HepG2 (cell line): Measurements from ENCODE around the gene PRDX4. TPM values are rescaled to one million over a fixed set of nuclear protein-coding genes. Genes with fewer than 3 reads are reported as not detected.

Experiments used
- ATAC-seq: fragments of 200-7000 bp; cut with Tn5 transposase; 3 replicates; pipeline ENCODE4 v1.9.1; 2020; ENCODE audit warnings: mild to moderate bottlenecking, moderate library complexity
- BruUV-seq: library from RNA; stranded (reverse); fragments of 400-500 nt; replicated peaks from 2 replicates; lab custom pipeline; 2021; lab: Mats Ljungman, UMichigan
- CTCF ChIA-PET: fragments of 300-600 bp; formaldehyde crosslinking; extraction: SDS; loops from one replicate; lab custom pipeline; 2021; ENCODE audit warnings: low total read pairs, inconsistent platforms, low intra/inter-chr PET ratio; lab: Yijun Ruan, JAX
- POLR2A ChIA-PET: fragments of 350-600 bp; sonication (Branson Sonifier 250); formaldehyde crosslinking; loops from one replicate; lab custom pipeline; 2020; ENCODE audit warnings: antibody characterized with exemption, inconsistent platforms; lab: Yijun Ruan, JAX
- DNase-seq: peaks from one replicate; pipeline ENCODE4 v3.0.0-alpha.2; 2015; ENCODE audit warnings: low spot score
- FAIRE-seq: peaks from 3 replicates; lab custom pipeline; 2011; peaks lifted over from hg19 to GRCh38; lab: Jason Lieb, UNC
- H2AFZ ChIP-seq: one replicate; pipeline ENCODE4 v1.6.1; 2011; ENCODE audit warnings: low read length, inconsistent platforms
- H3K27ac ChIP-seq: fragments of 300-600 bp; 3 replicates; pipeline ENCODE4 v1.8.0; 2011; ENCODE audit warnings: mixed run types, mild to moderate bottlenecking, mixed read lengths, low read length, inconsistent platforms; ENCODE audit not compliant: insufficient read depth; ENCODE audit errors: extremely low read length
- H3K27me3 ChIP-seq, 2 experiments: fragments of 200-600 bp in 1 of 2; 2 replicates in 1 of 2; 3 replicates in 1 of 2; pipeline versions ENCODE4 v1.6.0 to v1.8.0; 2011; ENCODE audit warnings: low read length in 2 of 2, mild to moderate bottlenecking in 2 of 2, moderate library complexity in 2 of 2, inconsistent platforms in 1 of 2; ENCODE audit not compliant: insufficient read depth in 2 of 2, control insufficient read depth in 1 of 2
- H3K36me3 ChIP-seq, 2 experiments: fragments of 200-600 bp in 1 of 2; replicated peaks in 1 of 2; 2 replicates in 1 of 2; 3 replicates in 1 of 2; pipeline versions ENCODE4 v1.5.1 to v1.8.0; 2011; ENCODE audit warnings: low read length in 2 of 2, inconsistent platforms in 1 of 2; ENCODE audit not compliant: insufficient read depth in 2 of 2, control insufficient read depth in 1 of 2
- H3K4me1 ChIP-seq: 2 replicates; pipeline ENCODE4 v1.5.1; 2012; ENCODE audit warnings: low read length, inconsistent platforms; ENCODE audit not compliant: insufficient read depth
- H3K4me2 ChIP-seq: 2 replicates; pipeline ENCODE4 v1.6.0; 2011; ENCODE audit warnings: low read depth, low read length, inconsistent platforms
- H3K4me3 ChIP-seq, 3 experiments: fragments of 200-600 bp in 1 of 3; sonication (generic), shearing (Covaris generic) in 1 of 3; replicated peaks in 1 of 3; 2 replicates each; pipeline ENCODE4 v1.5.1; 2011 to 2016; ENCODE audit warnings: low read length in 3 of 3, inconsistent platforms in 2 of 3, low read depth in 2 of 3, mild to moderate bottlenecking in 2 of 3, control low read depth in 1 of 3, mixed read lengths in 1 of 3; ENCODE audit not compliant: insufficient read depth in 1 of 3
- H3K79me2 ChIP-seq: one replicate; pipeline ENCODE4 v1.6.1; 2011; ENCODE audit warnings: low read length, inconsistent platforms; ENCODE audit not compliant: insufficient read depth
- H3K9ac ChIP-seq: 2 replicates; pipeline ENCODE4 v1.6.0; 2011; ENCODE audit warnings: mild to moderate bottlenecking, low read depth, low read length, inconsistent platforms; ENCODE audit not compliant: insufficient read depth
- H3K9me3 ChIP-seq: 2 replicates; pipeline ENCODE4 v1.5.1; 2012; ENCODE audit warnings: mild to moderate bottlenecking, low read length
- H4K20me1 ChIP-seq: 2 replicates; pipeline ENCODE4 v1.6.0; 2011; ENCODE audit warnings: inconsistent platforms, mild to moderate bottlenecking, low read length, moderate library complexity; ENCODE audit not compliant: insufficient read depth
- CAMTA2 ChIP-seq: sonication (generic); formaldehyde crosslinking; IDR thresholded peaks from 2 replicates; pipeline ENCODE4 v1.4.0; 2020; ENCODE audit warnings: mild to moderate bottlenecking, missing genetic modification reagents, borderline replicate concordance
- E2F2 ChIP-seq: sonication (generic); formaldehyde crosslinking; IDR thresholded peaks from 2 replicates; pipeline ENCODE4 v1.4.0; 2020; ENCODE audit warnings: missing genetic modification reagents, borderline replicate concordance
- ETV6 ChIP-seq: sonication (generic); formaldehyde crosslinking; conservative IDR thresholded peaks from 2 replicates; pipeline ENCODE4 v1.4.0; 2020; ENCODE audit warnings: missing genetic modification reagents
- HNF4A ChIP-seq: sonication (generic); formaldehyde crosslinking; IDR thresholded peaks from 2 replicates; pipeline ENCODE4 v1.4.0; 2020; ENCODE audit warnings: missing genetic modification reagents
- KDM3A ChIP-seq: IDR thresholded peaks from 2 replicates; pipeline ENCODE4 v1.6.1; 2018; ENCODE audit warnings: low read depth, missing compliant biosample characterization
- ZNF788 ChIP-seq: sonication (generic); formaldehyde crosslinking; IDR thresholded peaks from 2 replicates; pipeline ENCODE4 v1.5.0; 2020; ENCODE audit warnings: mild to moderate bottlenecking, missing genetic modification reagents, borderline replicate concordance
- WGBS: methylation state at CpG from one replicate; pipeline ENCODE4 v1.1.6; 2017; ENCODE audit warnings: low lambda C conversion rate; 5-methylcytosine and 5-hydroxymethylcytosine counted together
- in situ Hi-C: cut with HindIII; loops from 2 replicates; pipeline ENCODE4 v1.10.0; 2017; ENCODE audit warnings: low pct_unique_long_range_greater_than_20kb; ENCODE audit not compliant: extremely low pct_ligation_motif_present
- intact Hi-C: fragments of 100-400 bp; cut with micrococcal nuclease; formaldehyde crosslinking; loops from one replicate; pipeline ENCODE4 v1.10.0; 2022; ENCODE audit not compliant: unreplicated experiment
- polyA plus RNA-seq, 8 experiments: library from polyadenylated mRNA; depleted of rRNA in 3 of 8; stranded (reverse) in 7 of 8; unstranded in 1 of 8; fragments of >200 nt; fragmentation: Illumina TruSeq in 4 of 8; extraction: Trizol in 4 of 8; gene quantifications; 2 replicates each; pipeline versions ENCODE4 v1.2.1 to v1.2.3, GENCODE V29; 2011 to 2016; ENCODE audit warnings: low read depth in 4 of 8, missing spikeins in 1 of 8, mixed read lengths in 1 of 8; ENCODE audit not compliant: insufficient read depth in 1 of 8
- total RNA-seq, 5 experiments: library from RNA; depleted of rRNA; stranded (reverse); fragments of >200 nt; fragmentation: Illumina TruSeq; extraction: Trizol; gene quantifications; 2 replicates each; pipeline ENCODE4 v1.2.3, GENCODE V29; 2016; ENCODE audit warnings: low read depth in 1 of 5
- TF ChIP-seq, protein P1 (sequence below): sonication (generic); formaldehyde crosslinking; IDR thresholded peaks from 2 replicates; pipeline ENCODE4 v1.8.1; 2023; ENCODE audit warnings: mild to moderate bottlenecking, moderate library complexity, missing genetic modification reagents

Gene PRDX4
- total and polyA plus RNA-seq, 2 of the 13 experiments (the other 11 are each of a cell fraction or from before 2014, with no cell fraction given): 217 to 252 TPM

DNA sequence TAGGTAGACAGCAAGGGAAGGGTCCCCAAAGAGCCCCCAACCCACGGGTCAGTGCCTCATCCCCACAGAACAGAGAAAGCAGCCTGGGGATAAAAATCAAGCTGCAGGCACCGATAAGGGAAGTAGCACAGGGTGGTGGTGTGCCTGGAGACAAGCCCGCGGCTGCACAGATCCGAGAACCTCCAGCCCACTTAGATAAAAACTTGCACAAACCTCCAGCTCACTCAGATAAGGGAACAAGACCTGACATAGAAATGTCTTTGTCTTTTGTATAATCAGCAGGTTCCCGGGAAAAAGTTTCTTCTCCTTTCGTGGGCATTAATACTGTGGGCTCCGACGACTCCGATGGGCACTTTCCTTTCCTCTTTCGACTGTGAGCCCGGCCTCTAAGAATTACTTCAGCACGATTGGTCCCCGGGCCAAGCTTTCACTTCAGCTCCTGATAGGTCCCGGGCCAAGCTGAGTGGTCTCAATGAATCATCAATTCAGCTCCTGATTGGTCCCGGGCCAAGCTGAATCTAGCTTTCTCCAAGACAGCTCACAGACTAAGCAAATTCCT, 32.4 kb downstream of the PRDX4 start:
- Histone ChIP-seq H2AFZ (no peak overlapping the region), H3K79me2 (no peaks in the 10 kb centered on the region), H3K4me2 (no peak overlapping the region), H3K27me3 (no peaks in the 10 kb centered on the region), H3K4me1 (no peaks in the 10 kb centered on the region), H3K9ac (no peak overlapping the region), H3K36me3 (peaks cover 1 to 4% of the 10 kb centered on the region in 2 experiments; a peak in 1 of 5 replicates), H3K9me3 (no peaks in the 10 kb centered on the region), H3K27ac (no peak overlapping the region), H4K20me1 (no peaks in the 10 kb centered on the region), H3K4me3 (no peak overlapping the region)
- POLR2A ChIA-PET: interaction anchor here (1.2 kb wide), 1 partner anchor 44 kb away, joined by 3 read pairs; no protein-coding TSS in a partner anchor
- intact Hi-C loops (no loop called here), in situ Hi-C loops (no loop called here)
- DNase-seq: no peak
- WGBS: 98% methylated on average over 10 of the region's 16 CpGs
- TF ChIP-seq CAMTA2 (CRISPR knock-in tag) (no peak), HNF4A (CRISPR knock-in tag) (no peak), ETV6 (CRISPR knock-in tag) (no peak), E2F2 (CRISPR knock-in tag) (no peak), ZNF788 (no peak), KDM3A (CRISPR knock-in tag) (no peak)
- TF ChIP-seq, protein P1, sequence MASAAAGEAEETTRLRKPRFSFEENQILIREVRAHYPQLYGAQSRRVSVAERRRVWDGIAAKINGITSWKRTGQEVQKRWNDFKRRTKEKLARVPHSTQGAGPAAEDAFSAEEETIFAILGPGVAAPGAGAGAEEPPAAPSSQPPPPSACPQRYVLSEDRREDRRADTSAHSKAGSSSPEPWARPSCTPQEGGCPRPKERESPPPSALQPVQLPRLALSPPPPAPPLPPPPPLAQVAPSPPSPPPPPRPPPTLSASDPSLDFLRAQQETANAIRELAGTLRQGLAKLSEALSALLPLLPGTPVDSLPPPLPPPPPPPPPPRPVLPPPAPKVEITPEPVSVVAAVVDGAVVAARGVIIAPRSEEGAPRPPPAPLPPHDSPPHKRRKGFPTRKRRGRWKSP (CRISPR knock-in tag): no peak
- CTCF ChIA-PET: no interaction called here
- BruUV-seq: no TSS peak
- no peak for ATAC-seq
- no peak for FAIRE-seq
